ENCODE measurements around the gene TEDC2. TPM values are rescaled to one million over a fixed set of nuclear protein-coding genes. Genes with fewer than 3 reads are reported as not detected.

Gene TEDC2
- total RNA-seq, 1 experiment from 2014 or later, result 35.5 TPM

- CTCF ChIA-PET, result no interaction called here
- no TSS peak for BruUV-seq (replicated peaks)
- Histone ChIP-seq H3K27me3 (ENCODE audit: low read length) (no peaks in the 10 kb centered on the region), H3K9ac (ENCODE audit: low read length) (no peak overlapping the region), H3K79me2 (ENCODE audit: low read length) (0 out of 2 replicates have a peak, but pooled peaks cover under 1% of the 10 kb centered on the region), H3F3A (ENCODE audit: low read length, unreplicated experiment) (no peaks in the 10 kb centered on the region), H3K9me3 (ENCODE audit: low read length) (no peaks in the 10 kb centered on the region), H3K4me2 (ENCODE audit: low read length) (no peak overlapping the region), H3K4me3 (ENCODE audit: low read length) (no peak overlapping the region), H3K27ac (ENCODE audit: low read length) (no peak overlapping the region), H4K20me1 (ENCODE audit: low read length) (no peaks in the 10 kb centered on the region), H2AFZ (ENCODE audit: low read length) (no peak overlapping the region), H3K36me3 (ENCODE audit: low read depth, low read length) (peaks cover 9% of the 10 kb centered on the region), H3K4me1 (ENCODE audit: insufficient read depth, low read length) (peaks cover 5% of the 10 kb centered on the region), H3K9me2 (replicated peaks; ENCODE audit: low read length) (no peaks in the 10 kb centered on the region)
- DNase-seq, result no peak
- intact Hi-C loops (cut with micrococcal nuclease), result no loop called here
- POLR2A ChIA-PET (ENCODE audit: unreplicated experiment), result no interaction called here
- TF ChIP-seq EZH2phosphoT487 (IDR thresholded peaks at IDR 0.05; ENCODE audit: borderline replicate concordance, low read length) (no peak), EZH2 (IDR thresholded peaks at IDR 0.05; ENCODE audit: low read length, unreplicated experiment) (no peak)
- TF ChIP-seq, protein P1, sequence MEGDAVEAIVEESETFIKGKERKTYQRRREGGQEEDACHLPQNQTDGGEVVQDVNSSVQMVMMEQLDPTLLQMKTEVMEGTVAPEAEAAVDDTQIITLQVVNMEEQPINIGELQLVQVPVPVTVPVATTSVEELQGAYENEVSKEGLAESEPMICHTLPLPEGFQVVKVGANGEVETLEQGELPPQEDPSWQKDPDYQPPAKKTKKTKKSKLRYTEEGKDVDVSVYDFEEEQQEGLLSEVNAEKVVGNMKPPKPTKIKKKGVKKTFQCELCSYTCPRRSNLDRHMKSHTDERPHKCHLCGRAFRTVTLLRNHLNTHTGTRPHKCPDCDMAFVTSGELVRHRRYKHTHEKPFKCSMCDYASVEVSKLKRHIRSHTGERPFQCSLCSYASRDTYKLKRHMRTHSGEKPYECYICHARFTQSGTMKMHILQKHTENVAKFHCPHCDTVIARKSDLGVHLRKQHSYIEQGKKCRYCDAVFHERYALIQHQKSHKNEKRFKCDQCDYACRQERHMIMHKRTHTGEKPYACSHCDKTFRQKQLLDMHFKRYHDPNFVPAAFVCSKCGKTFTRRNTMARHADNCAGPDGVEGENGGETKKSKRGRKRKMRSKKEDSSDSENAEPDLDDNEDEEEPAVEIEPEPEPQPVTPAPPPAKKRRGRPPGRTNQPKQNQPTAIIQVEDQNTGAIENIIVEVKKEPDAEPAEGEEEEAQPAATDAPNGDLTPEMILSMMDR (conservative IDR thresholded peaks at IDR 0.05; ENCODE audit: low read depth, low read length), result no peak
- no peak for ATAC-seq
These were observed 4.6 kb upstream of the TEDC2 start for GRCh38 chr16:2455081-2455845.

- ChIA-PET POLR2A (ENCODE audit: unreplicated experiment) (no interaction called here), CTCF (no interaction called here)
- Histone ChIP-seq H3K27me3 (ENCODE audit: low read length) (no peaks in the 10 kb centered on the region), H3K4me3 (ENCODE audit: low read length) (no peak overlapping the region), H3K27ac (ENCODE audit: low read length) (no peak overlapping the region), H3K9me2 (replicated peaks; ENCODE audit: low read length) (no peaks in the 10 kb centered on the region), H3K79me2 (ENCODE audit: low read length) (peaks cover 14% of the 10 kb centered on the region), H3K36me3 (ENCODE audit: low read depth, low read length) (peaks cover 9% of the 10 kb centered on the region), H3K9ac (ENCODE audit: low read length) (no peak overlapping the region), H3K4me1 (ENCODE audit: insufficient read depth, low read length) (peaks cover 14% of the 10 kb centered on the region), H3K4me2 (ENCODE audit: low read length) (no peak overlapping the region), H4K20me1 (ENCODE audit: low read length) (no peaks in the 10 kb centered on the region), H3F3A (ENCODE audit: low read length, unreplicated experiment) (no peaks in the 10 kb centered on the region), H3K9me3 (ENCODE audit: low read length) (no peaks in the 10 kb centered on the region), H2AFZ (ENCODE audit: low read length) (no peak overlapping the region)
- no TSS peak for BruUV-seq (replicated peaks)
- TF ChIP-seq EZH2phosphoT487 (IDR thresholded peaks at IDR 0.05; ENCODE audit: borderline replicate concordance, low read length), result no peak
- TF ChIP-seq EZH2 (IDR thresholded peaks at IDR 0.05; ENCODE audit: low read length, unreplicated experiment), result no peak
- TF ChIP-seq, protein P1 (conservative IDR thresholded peaks at IDR 0.05; ENCODE audit: low read depth, low read length), result no peak
- no peak for DNase-seq
- intact Hi-C loops (cut with micrococcal nuclease), result no loop called here
- ATAC-seq, result no peak
These were observed 3.3 kb upstream of the TEDC2 start for GRCh38 chr16:2456551-2457153.

- BruUV-seq (replicated peaks), result no TSS peak
- Histone ChIP-seq H2AFZ (ENCODE audit: low read length) (no peak overlapping the region), H3K4me2 (ENCODE audit: low read length) (no peak overlapping the region), H4K20me1 (ENCODE audit: low read length) (no peaks in the 10 kb centered on the region), H3F3A (ENCODE audit: low read length, unreplicated experiment) (no peaks in the 10 kb centered on the region), H3K4me3 (ENCODE audit: low read length) (no peak overlapping the region), H3K27ac (ENCODE audit: low read length) (no peak overlapping the region), H3K9me3 (ENCODE audit: low read length) (no peaks in the 10 kb centered on the region), H3K4me1 (ENCODE audit: insufficient read depth, low read length) (peaks cover 14% of the 10 kb centered on the region), H3K79me2 (ENCODE audit: low read length) (peaks cover 14% of the 10 kb centered on the region), H3K36me3 (ENCODE audit: low read depth, low read length) (peaks cover 8% of the 10 kb centered on the region), H3K9me2 (replicated peaks; ENCODE audit: low read length) (no peaks in the 10 kb centered on the region), H3K9ac (ENCODE audit: low read length) (no peak overlapping the region), H3K27me3 (ENCODE audit: low read length) (no peaks in the 10 kb centered on the region)
- DNase-seq, result no peak
- no peak for ATAC-seq
- intact Hi-C loops (cut with micrococcal nuclease), result no loop called here
- TF ChIP-seq, protein P1 (conservative IDR thresholded peaks at IDR 0.05; ENCODE audit: low read depth, low read length), result no peak
- TF ChIP-seq EZH2 (IDR thresholded peaks at IDR 0.05; ENCODE audit: low read length, unreplicated experiment) (no peak), EZH2phosphoT487 (IDR thresholded peaks at IDR 0.05; ENCODE audit: borderline replicate concordance, low read length) (no peak)
- CTCF ChIA-PET, result no interaction called here
- POLR2A ChIA-PET (ENCODE audit: unreplicated experiment), result no interaction called here
These were observed 2.6 kb upstream of the TEDC2 start for GRCh38 chr16:2457267-2457666.

Data from PC-3 (cell line).